IgD-negative memory B cell (primary cell): ENCODE results near the gene LIX1L. TPM values are rescaled to one million over a fixed set of nuclear protein-coding genes. Genes with fewer than 3 reads are reported as not detected.
"Not testable (repeated sequence)": the region's sequence is repeated elsewhere in the genome, so short reads cannot be mapped to it uniquely, and the experiment has no call there.

ENCODE experiments used
- H3K27ac Mint-ChIP-seq, 3 donors: one replicate each; pipeline ENCODE4 v1.8.0; 2020 to 2022; ENCODE audit warnings: mild to moderate bottlenecking in 3 of 3, mixed read lengths in 3 of 3, moderate library complexity in 1 of 3
- H3K27me3 Mint-ChIP-seq: one replicate; pipeline ENCODE4 v1.8.0; 2021; ENCODE audit warnings: mixed read lengths
- H3K36me3 Mint-ChIP-seq: one replicate; pipeline ENCODE4 v1.8.0; 2020; ENCODE audit warnings: mild to moderate bottlenecking, mixed read lengths
- H3K4me1 Mint-ChIP-seq, 3 donors: one replicate each; pipeline ENCODE4 v1.8.0; 2020 to 2022; ENCODE audit warnings: mixed read lengths in 3 of 3, mild to moderate bottlenecking in 1 of 3
- H3K4me3 Mint-ChIP-seq, 4 donors: one replicate each; pipeline ENCODE4 v1.8.0; 2020 to 2022; ENCODE audit warnings: mild to moderate bottlenecking in 4 of 4, mixed read lengths in 4 of 4, moderate library complexity in 3 of 4
- H3K9me3 Mint-ChIP-seq, 3 donors: one replicate each; pipeline ENCODE4 v1.8.0; 2020 to 2021; ENCODE audit warnings: mixed read lengths in 3 of 3, mild to moderate bottlenecking in 1 of 3
- polyA plus RNA-seq: library from polyadenylated mRNA; unstranded; fragments of 300-500 nt; fragmentation: Illumina TruSeq; gene quantifications from one replicate; pipeline ENCODE4 v1.2.3, GENCODE V29; 2021

The LIX1L gene
- polyA plus RNA-seq, 1 donor from 2014 or later, result 12.8 TPM

DNA sequence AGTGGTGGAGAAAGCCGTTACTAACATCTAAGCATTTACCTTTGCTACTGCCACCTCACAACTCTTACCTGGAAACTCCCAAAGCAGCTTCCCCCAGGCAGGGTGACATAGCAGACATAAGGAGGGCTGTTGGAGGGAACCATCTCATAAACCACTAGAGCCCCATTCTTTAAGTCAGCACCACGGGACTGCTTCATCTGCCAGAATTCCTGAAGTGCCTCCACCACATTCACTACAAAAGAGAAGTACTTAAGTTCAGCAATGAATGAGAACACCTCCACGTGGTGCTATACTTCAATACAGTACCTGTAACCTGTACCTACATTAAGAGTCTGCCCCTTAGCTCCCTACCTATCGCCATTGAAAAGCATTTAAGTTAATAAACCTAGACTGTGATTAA lies 10.3 kb downstream of the LIX1L start:
- Mint-ChIP-seq H3K27ac (no peak overlapping the region), H3K27me3 (no peaks in the 10 kb centered on the region), H3K36me3 (no peaks in the 10 kb centered on the region), H3K4me3 (no peak overlapping the region), H3K9me3 (no peaks in the 10 kb centered on the region), H3K4me1 (peaks cover 7 to 21% (median 9%) of the 10 kb centered on the region in 3 donors)

DNA sequence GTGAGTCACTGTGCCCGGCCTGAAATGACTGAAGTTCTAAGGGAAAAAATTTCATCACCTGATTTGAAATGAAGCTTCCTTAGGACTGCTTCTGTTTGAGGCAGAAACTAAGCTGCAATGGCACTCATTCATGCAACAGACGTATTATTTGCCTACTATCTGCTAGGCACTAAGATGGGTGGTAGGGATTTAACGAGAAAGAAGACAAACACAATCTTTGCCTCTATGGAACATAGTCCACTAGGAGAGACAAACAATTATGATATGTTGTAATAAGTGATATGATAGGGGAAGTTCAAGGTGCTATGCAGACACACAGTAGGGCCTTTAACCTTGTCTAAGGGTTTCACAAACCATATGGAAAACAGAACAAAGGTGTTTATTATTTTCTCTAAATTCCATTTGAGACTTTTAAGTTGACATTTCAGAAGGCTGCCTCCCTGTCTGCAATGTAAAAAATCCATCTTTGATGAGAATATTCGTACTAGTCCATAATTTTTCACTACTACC lies 11.3 kb downstream of the LIX1L start:
- H3K4me3 Mint-ChIP-seq, result no peak overlapping the region
- no peaks in the 10 kb centered on the region for H3K9me3 Mint-ChIP-seq
- no peak overlapping the region for H3K27ac Mint-ChIP-seq
- peaks cover 7 to 13% (median 9%) of the 10 kb centered on the region in 3 donors for H3K4me1 Mint-ChIP-seq
- no peaks in the 10 kb centered on the region for H3K27me3 Mint-ChIP-seq
- no peaks in the 10 kb centered on the region for H3K36me3 Mint-ChIP-seq

DNA sequence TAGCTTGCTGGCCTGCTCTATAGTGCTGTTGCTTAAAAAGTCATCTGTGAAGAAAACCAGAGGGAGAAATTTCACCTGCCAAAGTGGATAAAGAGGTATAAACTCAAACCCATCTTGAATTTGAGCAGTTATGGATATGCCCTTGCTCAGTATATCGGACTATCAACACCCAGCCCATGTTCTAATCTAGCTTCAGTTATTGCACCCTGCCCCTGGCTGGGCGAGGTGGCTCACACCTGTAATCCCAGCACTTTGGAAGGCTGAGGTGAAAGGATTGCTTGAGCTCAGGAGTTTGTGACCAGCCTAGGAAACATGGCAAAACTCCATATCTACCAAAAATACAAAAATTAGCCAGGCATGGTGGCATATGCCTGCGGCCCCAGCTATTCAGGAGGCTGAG lies 13.3 kb downstream of the LIX1L start:
- Mint-ChIP-seq H3K4me3 (no peak overlapping the region), H3K27ac (no peak overlapping the region), H3K27me3 (no peaks in the 10 kb centered on the region), H3K9me3 (no peaks in the 10 kb centered on the region), H3K4me1 (peaks cover 7 to 9% (median 9%) of the 10 kb centered on the region in 3 donors), H3K36me3 (no peaks in the 10 kb centered on the region)

DNA sequence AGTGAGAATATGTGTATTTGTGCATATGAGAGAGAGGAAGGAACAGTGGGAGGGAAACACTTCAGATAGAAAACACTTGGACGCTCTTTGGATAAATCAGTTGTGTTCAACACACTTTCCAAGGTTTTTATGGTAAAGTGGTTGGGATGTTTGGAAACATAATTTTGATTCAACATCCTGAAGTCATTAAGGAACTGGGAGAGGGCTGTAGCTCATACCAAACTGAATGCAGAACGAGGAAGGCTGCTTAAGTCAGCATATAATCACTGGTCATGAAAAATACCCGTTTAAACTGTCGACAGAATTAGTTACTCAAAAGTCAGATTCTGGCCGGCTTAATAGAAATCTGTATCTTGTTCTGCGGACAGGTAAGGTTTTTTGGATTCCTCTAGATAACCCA lies 14.9 kb downstream of the LIX1L start:
- H3K4me3 Mint-ChIP-seq, result no peak overlapping the region
- peaks cover 0 to 5% (median 1%) of the 10 kb centered on the region in 3 donors for H3K4me1 Mint-ChIP-seq
- no peak overlapping the region for H3K27ac Mint-ChIP-seq
- no peaks in the 10 kb centered on the region for H3K27me3 Mint-ChIP-seq
- no peaks in the 10 kb centered on the region for H3K36me3 Mint-ChIP-seq
- H3K9me3 Mint-ChIP-seq, result no peaks in the 10 kb centered on the region

DNA sequence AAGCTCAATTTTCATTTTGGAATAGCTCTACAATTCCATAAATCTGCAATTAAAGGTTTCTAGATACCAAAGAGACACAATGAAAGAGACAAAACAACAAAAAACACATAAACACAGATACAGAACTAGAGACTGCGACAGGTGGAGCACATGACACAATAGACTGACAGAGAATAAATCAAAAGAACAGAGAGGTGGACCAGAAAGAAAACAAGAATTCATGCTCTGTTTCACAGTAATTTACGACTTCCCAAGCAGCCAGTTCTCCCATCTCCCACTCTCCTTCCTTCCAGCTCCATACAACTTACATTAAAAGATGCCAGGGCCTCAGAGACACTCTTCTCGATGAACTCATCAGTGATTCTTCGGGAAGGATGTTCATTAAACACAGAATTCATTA lies 15.4 kb downstream of the LIX1L start:
- Mint-ChIP-seq H3K36me3 (peaks cover 3% of the 10 kb centered on the region), H3K27me3 (no peaks in the 10 kb centered on the region), H3K9me3 (no peaks in the 10 kb centered on the region), H3K4me1 (peaks cover 0 to 5% (median 1%) of the 10 kb centered on the region in 3 donors), H3K27ac (peak overlapping the region in 1 of 3 donors; percentile 77), H3K4me3 (no peak overlapping the region)

DNA sequence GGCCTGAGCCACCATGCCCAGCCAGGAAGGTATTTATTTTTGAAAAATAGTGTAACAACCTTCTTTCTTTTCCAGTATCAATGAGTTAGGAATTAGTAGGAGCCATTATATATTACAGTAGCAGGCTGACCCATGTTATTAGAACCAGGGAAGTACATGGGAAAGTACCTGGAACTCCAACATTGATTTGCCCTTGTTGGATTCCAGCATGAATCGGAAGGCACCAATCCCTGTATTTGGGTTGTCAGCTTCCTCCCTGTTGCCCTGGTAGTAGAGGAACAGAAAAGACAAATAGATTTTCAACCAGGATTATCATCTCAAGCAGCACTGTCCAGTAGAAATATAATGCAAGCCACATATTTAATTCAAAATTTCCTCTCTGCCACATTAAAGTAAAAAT lies 20.4 kb downstream of the LIX1L start:
- Mint-ChIP-seq H3K4me3 (no peak overlapping the region), H3K27me3 (no peaks in the 10 kb centered on the region), H3K9me3 (no peaks in the 10 kb centered on the region), H3K36me3 (peaks cover 3% of the 10 kb centered on the region), H3K4me1 (peaks cover 10 to 13% (median 11%) of the 10 kb centered on the region in 3 donors), H3K27ac (no peak overlapping the region)

DNA sequence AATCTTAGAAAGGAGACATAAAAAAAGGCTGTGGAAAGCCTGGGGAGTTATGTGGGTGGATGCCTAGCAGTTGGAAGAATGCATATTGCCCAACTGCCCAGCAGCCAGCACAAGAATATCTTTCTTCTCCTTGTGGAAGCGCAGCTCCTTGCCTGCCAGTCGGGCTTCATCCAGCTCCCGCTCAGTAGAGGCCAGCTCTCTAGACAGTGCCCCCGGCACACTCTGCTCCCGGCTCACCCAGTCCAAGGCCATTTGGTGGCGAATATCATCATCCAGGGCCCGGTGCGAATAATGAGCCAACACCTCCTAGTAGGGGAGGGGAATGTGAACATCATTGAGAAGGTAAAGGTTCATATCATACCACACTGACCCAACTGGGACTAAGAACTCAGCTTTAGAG lies 21.6 kb downstream of the LIX1L start:
- Mint-ChIP-seq H3K27ac (no peak overlapping the region), H3K36me3 (peaks cover 3% of the 10 kb centered on the region)

DNA sequence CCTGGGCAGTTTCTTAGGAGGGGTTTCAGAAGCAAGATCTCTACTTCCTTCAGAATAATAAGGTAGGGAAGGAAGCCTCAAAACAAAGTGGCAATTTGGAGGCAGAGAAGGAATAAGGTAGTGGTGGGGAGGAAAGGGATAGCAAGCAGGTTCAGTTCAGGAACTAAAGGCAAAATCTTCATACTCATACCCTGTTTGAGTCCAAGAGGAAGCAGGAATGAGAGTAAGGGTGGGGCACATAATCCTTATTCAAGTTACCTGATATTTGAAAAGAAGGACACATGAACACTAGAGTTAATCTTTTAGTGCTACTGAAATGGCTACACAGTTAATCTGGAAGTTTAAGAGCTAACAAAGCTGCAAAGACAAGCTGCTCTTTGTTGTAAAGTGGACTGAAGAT lies 22.1 kb downstream of the LIX1L start:
- Mint-ChIP-seq H3K9me3 (no peaks in the 10 kb centered on the region), H3K4me1 (peaks cover 13 to 21% (median 21%) of the 10 kb centered on the region in 3 donors), H3K27ac (no peak overlapping the region), H3K27me3 (no peaks in the 10 kb centered on the region), H3K36me3 (peaks cover 3% of the 10 kb centered on the region), H3K4me3 (no peak overlapping the region)

More for the DNA sequence above, 21.6 kb downstream of the LIX1L start:
- peaks cover 13 to 19% (median 18%) of the 10 kb centered on the region in 3 donors for H3K4me1 Mint-ChIP-seq
- H3K4me3 Mint-ChIP-seq, result no peak overlapping the region
- H3K27me3 Mint-ChIP-seq, result no peaks in the 10 kb centered on the region
- H3K9me3 Mint-ChIP-seq, result no peaks in the 10 kb centered on the region

DNA sequence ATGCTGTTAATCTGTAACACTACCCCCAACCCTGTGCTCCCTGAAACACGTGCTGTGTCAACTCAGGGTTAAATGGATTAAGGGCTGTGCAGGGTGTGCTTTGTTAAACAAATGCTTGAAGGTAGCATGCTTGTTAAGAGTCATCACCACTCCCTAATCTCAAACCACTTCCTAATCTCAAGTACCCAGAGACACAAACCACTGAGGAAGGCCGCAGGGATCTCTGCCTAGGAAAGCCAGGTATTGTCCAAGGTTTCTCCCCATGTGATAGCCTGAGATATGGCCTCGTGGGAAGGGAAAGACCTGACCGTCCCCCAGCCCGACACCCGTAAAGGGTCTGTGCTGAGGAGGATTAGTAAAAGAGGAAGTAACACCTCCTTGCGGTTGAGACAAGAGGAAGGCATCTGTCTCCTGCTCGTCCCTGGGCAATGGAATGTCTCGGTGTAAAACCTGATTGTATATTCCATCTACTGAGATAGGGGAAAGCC lies 25.3 kb downstream of the LIX1L start:
- Mint-ChIP-seq H3K27ac (peak overlapping the region; percentile 61 to 88 (median 77)), H3K4me1 (peaks cover 13 to 25% (median 24%) of the 10 kb centered on the region in 3 donors), H3K4me3 (peak overlapping the region; percentile 55 to 85 (median 64))
- H3K9me3 Mint-ChIP-seq, H3K27me3 Mint-ChIP-seq, H3K36me3 Mint-ChIP-seq: not testable (repeated sequence)

DNA sequence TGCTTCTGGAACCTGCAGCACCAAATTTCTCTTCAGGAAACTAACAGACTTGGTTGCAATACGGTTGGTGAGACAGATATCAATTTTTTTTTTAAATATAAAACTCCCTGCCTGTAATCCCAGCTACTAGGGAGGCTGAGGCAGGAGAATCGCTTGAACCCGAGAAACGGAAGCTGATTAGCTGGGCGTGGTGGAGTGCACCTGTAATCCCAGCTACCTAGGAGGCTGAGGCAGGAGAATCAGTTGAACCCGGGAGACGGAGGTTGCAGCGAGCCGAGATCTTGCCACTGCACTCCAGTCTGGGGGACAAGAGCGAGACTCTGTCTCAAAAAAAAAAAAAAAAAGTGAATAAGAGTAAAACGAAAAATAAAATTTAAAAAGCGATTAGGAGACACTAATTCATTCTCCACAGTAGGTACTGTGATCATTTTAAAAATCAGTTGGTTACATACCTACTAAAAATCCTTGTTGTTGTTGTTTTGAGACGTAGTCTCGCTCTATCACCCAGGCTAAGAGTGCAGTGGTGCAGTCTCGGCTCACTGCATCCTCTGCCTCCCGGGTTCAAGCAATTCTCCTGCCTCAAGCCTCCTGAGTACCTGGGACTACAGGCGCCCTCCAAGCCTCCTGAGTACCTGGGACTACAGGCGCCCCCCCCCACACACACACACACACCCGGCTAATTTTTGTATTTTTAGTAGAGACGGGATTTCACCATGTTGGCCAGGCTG lies 29.7 kb downstream of the LIX1L start:
- Mint-ChIP-seq H3K27ac (peak overlapping the region in 2 of 3 donors; percentile 76 to 80), H3K4me1 (peaks cover 10 to 24% (median 18%) of the 10 kb centered on the region in 3 donors)

DNA sequence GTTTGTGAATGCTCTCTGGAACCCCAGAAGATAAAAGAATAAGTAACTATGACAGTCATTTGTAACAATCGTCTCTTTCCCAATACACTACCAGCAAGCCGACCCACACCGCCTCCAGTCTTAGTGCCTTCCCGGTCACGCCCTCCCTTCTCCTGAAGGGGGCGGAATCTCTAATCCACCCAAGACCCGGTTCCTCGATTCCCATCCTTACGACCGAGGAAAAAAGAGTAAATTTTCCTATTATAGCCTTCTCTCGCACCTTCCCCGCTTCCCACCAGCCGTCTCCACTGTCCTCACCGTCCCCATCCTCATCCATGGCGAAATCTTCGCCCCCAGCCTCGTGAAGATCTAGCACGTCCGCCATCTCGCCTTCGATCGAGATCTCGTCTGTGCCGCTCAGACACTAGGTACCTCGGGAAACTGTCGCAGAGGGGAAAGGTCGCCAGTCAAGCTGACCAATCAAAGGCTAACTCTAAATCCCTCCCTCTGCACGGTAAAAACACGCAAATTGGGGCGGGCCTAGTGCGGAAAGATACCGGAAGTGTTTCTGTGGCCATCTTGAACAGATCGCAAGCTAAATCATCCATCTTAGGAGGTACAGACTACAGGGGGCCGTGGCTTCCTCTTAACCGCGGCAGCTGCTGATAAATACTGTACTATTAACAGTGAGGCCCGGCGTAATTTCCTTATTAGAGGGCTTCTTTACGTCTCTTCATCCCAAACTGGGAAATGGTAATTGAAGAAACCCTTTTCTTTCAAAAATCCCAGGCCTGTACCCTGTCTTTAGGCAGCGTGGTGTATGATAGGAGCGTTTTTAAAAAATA lies 30.5 kb downstream of the LIX1L start, which contains the start of gene RBM8A:
Gene RBM8A, minus strand, starts transcription at position 422 of the 824 bp plus-strand sequence. Its CDS starts 58 bp downstream, at position 364.
- Mint-ChIP-seq H3K27ac (peak within 1 kb of the TSS in 1 of 3 donors; percentile 76), H3K27me3 (no peaks in the 10 kb centered on the region), H3K9me3 (peaks cover 0 to 1% (median 0%) of the 10 kb centered on the region in 3 donors), H3K4me3 (peak within 1 kb of the TSS in 2 of 4 donors; percentile 46 to 77), H3K4me1 (peaks cover 2 to 15% (median 10%) of the 10 kb centered on the region in 3 donors), H3K36me3 (peaks cover 1% of the 10 kb centered on the region)

More for the DNA sequence above, 29.7 kb downstream of the LIX1L start:
- H3K9me3 Mint-ChIP-seq, result peaks cover 0 to 1% (median 0%) of the 10 kb centered on the region in 3 donors
- H3K4me3 Mint-ChIP-seq, result peak overlapping the region in 2 of 4 donors; percentile 46 to 77
- H3K36me3 Mint-ChIP-seq, result peaks cover 1% of the 10 kb centered on the region
- no peaks in the 10 kb centered on the region for H3K27me3 Mint-ChIP-seq

DNA sequence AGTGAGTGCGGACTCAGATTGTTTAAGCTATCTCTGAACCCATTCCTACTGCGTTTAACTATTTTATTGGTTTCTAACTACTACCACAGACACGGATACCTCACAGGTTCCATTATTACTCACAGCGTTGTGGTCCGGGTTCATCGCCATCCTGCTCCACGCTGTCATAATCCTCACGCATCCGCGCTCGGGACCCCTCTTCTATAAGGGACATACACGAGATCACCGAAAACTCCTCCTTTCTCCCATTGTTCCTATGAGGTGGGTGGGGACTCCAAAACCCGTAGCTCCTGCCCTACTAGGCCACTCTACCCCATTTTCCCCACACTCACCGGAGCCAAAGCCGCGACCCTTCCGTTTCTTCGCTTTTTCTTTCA lies 31.1 kb downstream of the LIX1L start:
- Mint-ChIP-seq H3K9me3 (peaks cover 0 to 1% (median 0%) of the 10 kb centered on the region in 3 donors), H3K27me3 (no peaks in the 10 kb centered on the region), H3K4me3 (no peak overlapping the region), H3K36me3 (peaks cover 1% of the 10 kb centered on the region), H3K4me1 (peaks cover 0 to 12% (median 7%) of the 10 kb centered on the region in 3 donors), H3K27ac (no peak overlapping the region)

DNA sequence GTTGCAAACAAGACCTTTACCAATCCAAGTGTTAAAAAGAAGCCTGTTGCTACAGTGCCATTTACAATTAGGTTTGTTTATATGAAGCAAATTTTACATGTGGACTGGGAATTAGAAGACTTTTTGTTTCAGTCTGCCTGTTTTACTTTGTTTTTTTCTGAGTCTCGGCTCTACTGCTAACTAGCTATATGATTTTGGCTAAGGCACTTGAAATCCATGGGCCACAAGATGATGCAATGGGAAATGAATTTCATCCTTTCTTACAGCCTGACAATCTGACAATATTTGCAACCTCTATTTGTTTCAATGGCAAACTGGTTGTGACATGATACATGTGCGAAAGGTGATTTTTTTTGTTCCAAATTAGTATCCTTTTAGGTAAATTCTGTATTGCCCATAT lies 35.6 kb downstream of the LIX1L start:
- H3K4me3 Mint-ChIP-seq, result no peak overlapping the region

DNA sequence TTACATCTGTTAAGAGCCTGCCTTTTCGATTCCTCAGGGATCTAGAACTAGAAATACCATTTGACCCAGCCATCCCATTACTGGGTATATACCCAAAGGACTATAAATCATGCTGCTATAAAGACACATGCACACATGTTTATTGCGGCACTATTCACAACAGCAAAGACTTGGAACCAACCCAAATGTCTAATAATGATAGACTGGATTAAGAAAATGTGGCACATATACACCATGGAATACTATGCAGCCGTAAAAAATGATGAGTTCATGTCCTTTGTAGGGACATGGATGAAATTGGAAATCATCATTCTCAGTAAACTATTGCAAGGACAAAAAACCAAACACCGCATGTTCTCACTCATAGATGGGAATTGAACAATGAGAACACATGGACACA lies 37.5 kb downstream of the LIX1L start:
- not testable (repeated sequence) for H3K36me3 Mint-ChIP-seq, H3K9me3 Mint-ChIP-seq, H3K27me3 Mint-ChIP-seq
- H3K27ac Mint-ChIP-seq, result peak overlapping the region in 2 of 3 donors; percentile 83 to 90
- H3K4me1 Mint-ChIP-seq, result peaks cover 11 to 22% (median 14%) of the 10 kb centered on the region in 3 donors
- H3K4me3 Mint-ChIP-seq, result peak overlapping the region in 3 of 4 donors; percentile 78 to 96 (median 91)

More for the DNA sequence above, 35.6 kb downstream of the LIX1L start:
- H3K36me3 Mint-ChIP-seq, result peaks cover 3% of the 10 kb centered on the region
- no peak overlapping the region for H3K27ac Mint-ChIP-seq
- no peaks in the 10 kb centered on the region for H3K27me3 Mint-ChIP-seq
- no peaks in the 10 kb centered on the region for H3K9me3 Mint-ChIP-seq
- H3K4me1 Mint-ChIP-seq, result peaks cover 10 to 14% (median 11%) of the 10 kb centered on the region in 3 donors
